GM20431 (cell line): ENCODE results near the gene TMEM272.

Experiments used
- in situ Hi-C: fragments of 300-500 bp; cut with MseI, MboI; formaldehyde crosslinking; loops from one replicate; pipeline ENCODE4 v1.15.0; 2020; ENCODE audit warnings: low sequenced_read_pairs; ENCODE audit not compliant: unreplicated experiment

TMEM272 gene

DNA sequence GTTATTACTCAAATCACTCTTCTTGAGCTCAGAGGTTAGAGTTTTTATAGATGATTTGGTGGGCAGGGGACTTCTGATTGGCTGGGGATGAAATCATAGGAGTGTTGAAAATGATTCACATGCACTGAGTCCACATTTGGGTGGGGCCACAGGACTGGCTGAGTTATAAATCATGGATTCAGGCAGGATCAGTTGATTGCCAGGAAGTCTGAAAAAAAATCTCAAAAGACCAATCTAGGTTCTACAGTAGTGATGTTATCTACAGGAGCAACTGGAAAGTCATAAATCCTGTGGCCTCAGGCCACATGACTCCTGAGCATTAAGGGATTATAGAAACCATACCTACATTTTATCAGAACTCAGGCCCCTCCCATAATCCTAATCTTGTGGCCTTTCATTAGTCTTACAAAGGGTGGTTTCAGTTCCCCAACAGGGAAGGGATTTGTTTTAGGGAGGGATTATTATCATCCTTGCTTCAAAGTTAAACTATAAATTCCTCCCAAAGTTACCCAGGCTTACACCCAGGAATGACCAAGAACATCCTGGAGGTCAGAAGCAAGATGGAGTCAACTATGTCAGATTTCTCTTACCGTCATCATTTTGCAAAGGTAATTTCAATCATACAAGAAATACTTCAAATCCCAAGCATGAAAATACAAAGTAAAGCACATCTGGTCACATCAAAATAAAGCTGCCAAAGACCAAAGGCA is 11.2 kb upstream of the TMEM272 start:
- in situ Hi-C loops: no loop called here

DNA sequence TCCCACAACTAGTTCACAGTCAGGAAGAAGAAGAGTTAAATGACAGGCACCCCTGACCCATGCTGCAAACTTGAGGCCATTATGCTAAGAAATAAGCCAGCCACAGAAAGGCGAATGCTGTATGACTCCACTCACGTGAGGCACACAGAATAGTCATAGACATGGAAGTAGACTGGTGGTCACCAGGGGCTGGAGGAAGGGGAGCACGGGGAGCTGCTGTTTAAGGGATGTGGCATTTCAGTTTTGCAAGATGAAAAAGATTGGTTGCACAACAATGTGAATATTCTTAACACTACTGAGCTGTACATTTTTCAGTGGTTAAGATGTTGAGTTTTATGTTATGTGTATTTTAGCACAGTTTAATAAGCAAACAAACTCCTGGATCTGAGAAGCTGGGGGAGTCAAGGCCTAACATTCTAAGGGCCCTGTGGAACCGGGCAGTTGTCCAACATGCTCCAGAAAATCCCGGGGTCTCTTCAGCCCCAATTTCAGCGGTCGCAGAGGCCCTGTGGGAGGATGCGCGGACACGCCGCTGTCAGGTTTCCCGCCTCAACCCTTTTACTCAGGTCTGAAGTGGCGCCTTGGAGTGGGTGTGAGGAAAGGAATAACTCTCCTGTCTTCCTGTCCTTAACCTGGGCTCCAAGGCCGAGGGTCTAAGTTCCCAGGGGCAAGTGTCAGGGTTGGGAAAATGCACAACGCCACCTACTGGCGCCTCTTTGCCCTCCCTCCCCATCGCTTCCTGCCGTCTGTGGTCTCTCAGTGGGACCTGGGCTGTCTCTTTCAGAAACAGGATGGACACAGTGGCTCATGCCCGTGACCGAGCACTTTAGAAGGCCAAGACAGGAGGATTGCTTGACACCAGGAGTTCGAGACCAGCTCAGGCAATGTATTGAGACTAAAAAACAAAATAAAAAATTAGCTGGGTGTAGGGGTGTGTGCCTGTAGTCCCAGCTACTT is 4.4 kb upstream of the TMEM272 start:
- in situ Hi-C loops: no loop called here

DNA sequence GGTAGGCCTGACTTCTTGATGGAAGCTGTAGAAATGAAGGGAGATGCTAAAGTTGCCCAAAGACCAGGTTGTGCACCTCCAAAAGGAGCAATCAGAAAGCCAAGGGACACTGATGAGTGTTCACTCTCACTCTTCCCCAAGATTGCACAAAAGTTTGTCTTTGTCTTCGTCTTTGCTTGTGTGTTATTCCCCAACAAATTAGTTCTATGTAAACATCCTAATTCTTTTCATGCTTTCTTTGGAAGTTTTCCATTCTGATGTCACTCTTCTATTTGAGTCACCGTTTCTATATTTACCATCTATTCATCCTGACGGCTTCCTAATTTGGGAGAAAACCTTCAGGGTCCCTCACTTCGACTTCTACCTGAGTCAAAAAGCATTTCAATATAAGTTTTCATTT is 3.7 kb upstream of the TMEM272 start:
- in situ Hi-C loops: no loop called here

DNA sequence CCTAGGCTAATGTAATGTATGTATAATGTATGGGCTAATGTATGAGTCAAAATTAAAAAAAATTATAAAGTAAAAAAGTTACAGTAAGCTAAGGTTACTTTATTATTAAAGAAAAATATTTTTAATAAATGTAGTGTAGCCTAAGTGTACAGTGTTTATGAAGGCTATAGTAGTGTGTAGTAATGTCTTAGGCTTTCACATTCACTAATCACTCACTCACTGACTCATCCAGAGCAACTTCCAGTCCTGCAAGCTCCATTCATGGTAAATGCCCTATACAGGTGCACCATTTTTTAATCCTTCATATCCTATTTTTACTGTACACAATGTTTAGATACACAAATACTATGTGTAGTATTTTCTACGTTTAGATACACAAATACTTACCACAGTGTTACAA is 1.8 kb upstream of the TMEM272 start:
- in situ Hi-C loops: no loop called here

DNA sequence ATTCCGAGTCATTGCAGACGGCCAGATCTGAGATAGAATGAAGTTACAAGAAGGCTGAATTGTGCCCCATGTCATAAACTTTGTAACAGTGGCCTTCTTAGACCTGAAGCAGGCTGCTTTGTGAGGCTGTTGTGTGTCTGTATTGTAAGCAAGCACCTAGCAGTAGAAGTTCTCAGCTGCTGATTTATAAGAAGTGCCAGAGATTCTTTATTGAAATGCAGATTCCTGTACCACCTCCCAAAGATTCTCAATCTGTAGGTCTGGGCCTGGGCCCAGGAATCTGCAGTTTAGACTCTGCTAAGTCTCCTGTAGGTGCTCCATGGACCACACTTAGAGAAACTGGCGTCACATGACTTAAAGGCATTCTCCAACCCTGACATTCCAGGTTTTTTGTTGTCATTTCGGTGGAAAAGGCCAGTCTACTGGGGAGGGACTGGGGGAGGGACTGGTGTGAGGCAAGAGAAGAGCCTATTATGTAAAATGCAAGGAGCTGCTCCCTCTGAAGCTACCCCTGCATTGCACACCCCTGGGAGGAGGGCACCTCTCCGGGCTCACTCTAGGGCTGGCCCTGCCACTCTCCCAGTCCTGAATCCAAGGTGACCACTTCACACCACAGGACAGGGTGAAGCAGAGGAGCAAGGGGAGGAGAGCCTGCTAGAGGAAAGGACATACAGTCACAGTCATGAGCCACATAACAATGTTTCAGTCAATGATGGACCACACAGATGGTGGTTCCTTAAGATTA is 769 bp upstream of the TMEM272 start:
- in situ Hi-C loops: no loop called here

DNA sequence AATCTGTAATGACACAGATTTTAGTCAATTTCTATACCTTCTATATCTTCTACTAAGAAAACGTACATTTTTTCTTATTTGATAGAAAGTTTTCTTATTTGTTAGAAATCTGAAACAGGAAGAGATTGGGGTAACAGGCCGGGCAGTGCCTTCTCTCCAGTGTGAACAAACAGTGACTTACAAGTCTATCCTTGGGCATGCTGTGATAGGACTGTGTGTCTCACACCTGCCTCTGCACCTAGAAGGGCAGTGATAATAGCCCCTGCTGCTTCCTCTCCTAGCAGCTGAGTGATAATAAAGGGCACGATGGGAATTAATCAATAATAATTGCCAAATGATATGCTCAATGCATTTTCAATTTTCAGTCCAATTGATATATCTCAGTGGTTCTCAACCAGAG is 1.4 kb downstream of the TMEM272 start:
- in situ Hi-C loops: no loop called here

DNA sequence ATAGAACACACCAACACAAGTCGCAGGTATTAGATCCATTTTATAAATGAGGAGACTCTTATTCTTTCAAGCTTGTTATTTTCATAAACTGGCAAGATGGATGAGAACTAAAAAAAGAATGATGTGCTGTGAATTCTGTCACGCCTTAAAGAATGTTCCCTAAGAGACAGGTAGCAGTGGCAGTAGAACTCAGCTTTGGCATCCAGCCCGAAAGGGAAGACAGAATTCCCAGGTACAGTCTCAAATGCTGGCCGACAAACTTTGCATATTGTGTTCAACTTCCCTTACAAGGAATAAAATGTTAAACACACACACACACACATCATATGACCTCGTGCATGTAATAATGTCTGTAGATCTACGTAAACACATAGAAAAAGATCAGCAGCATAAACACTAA is 3.2 kb downstream of the TMEM272 start:
- in situ Hi-C loops: no loop called here

DNA sequence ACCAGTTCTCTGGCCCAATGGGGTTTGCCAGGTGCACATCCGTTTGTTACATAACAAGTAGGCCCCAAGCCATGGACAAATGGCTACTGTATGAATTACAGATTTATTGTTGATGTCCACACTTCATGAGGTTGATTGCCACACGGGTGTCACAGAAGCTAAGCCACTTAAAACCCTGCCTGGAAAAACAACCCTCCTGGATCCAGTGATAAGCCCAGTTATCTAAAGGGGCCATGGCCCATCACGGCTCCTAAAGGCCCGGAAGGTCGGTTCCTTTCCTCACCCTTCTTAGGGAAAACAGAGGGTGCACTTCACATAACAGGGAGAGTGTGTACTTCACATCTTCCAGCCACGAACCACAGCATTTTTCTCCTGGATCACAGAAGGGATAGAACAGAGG is 4.1 kb downstream of the TMEM272 start:
- in situ Hi-C loops: no loop called here

DNA sequence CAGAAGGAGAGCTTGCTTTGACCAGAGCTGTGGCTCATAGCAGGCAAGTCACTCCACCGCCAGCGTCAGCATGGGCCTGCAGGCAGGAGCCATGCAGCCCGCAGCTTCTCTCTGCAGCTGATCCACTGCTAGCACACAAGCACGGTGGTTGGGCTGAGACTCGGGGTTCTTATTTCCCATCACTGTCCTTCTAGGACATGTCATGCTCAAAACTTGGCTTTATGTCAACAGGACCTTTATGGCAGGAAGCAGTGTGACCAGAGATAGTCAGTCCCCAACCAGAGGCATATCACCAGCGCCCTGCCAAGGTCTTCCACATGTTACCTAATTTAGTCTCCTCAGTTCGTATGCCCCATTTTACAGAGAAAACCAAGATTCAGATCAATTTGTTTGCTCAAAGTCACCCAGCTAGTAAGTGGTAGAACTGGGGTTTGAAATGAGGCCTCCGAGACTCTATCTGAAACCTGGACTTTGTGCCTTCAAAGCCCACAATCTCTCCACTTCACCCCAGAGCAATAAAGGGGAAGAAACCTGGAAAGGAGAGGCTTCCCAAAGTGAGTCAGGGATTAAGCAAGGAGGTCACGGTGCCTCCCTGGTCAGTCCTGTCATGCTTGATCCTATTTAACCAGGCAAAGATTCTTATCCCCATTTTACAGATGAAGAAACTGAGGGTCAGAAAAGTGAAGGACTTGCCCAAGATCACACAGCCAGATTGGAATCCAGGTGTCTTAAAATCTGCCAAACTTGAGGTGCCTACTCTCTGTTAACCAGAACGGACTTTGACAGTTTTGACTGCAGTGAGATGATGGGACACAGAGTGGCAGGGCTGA is 5.1 kb downstream of the TMEM272 start:
- in situ Hi-C loops: no loop called here

DNA sequence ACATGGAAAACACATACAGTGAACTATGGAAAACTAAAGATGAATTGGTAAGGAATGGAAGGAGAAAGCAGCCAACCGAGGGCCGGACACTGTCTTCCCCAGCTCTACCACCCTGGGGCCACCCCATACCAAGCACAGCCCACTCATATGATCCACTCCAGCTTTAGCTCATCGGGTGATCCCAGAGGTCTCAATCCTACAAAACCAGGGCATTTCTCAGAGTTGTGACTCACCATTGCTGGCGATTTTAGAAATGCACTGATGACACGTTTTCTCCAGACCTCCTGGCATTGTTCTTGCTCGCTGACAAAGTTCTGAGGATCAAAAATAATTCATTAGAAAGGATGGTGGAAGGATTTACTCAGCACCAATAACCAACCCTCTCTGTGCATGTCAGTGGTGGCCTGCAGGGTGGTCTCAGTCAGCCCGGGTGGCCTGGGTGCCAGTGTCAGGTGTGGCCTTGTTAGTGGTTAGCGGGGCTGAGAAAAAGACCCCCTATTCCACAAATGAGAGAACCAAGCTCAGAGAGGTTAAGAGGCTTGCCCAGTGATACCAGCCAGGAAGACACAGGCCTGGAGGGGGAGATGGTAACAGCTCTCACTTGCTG is 6.6 kb downstream of the TMEM272 start:
- in situ Hi-C loops: no loop called here

DNA sequence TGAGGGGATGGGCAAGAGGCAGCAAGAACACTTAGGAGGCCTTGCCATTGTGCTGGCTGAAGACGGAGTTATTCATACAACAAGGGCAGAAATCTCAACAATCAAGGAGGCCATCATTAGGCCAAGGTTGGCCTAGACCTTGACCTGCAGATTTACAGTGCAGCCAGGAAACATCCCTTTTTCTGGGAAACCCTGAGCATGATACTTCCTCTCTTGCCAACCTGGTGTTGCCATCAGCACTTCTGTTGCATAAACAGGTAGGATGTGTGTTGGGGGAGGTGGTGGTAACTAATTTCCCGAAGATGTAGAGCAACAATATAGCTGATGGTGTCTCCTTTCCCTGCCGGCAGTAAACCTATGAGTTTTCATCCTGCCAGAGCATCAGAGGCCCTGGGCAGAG is 8.0 kb downstream of the TMEM272 start:
- in situ Hi-C loops: no loop called here

DNA sequence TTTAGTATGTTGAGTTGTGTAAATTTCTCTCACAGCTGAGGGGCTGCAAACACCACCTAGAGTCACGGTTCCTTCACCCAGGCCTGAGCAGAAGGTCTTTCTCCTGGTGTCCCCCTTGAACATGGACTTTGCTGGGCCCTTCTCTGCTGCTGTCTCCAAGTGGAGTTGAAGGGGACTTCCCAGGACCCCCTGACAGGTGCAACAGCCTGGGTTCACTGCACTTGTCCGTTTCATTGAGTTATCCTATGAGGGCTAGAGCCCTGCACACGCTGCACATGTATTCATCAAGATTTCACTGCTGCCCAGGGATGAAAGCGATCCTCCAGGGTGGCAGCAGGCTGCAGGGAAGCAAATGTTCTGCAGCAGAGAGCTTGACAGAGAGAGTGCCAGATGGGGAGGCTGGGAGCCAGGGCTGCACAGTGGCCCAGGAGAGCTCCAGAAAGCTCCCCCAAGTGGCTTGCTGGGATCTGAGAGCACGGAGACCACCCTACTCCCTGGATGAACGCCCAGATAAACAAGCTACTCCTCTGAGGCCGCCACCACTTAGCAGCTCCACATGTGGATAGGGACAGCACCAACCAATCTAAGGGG is 10.3 kb downstream of the TMEM272 start:
- in situ Hi-C loops: no loop called here

DNA sequence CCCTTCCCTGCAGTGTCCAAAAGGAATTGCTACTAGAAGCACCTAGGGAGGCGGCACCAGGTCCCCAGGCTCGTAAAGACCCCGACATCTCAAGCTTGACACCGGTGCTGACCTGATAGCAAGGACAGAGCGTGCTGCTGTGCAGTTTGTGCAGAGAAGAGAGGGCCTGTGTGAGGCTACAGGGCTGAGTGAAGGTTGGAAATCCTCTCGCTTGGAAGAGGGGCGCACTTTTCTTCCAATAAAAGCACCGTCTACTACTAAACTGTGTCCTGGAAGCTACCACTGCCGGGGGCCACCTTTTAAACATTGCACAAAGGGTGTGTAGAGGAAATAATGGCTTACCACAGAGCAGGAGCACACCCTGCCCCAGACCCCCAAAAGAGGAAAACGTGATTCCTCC is 11.0 kb downstream of the TMEM272 start:
- in situ Hi-C loops: no loop called here

DNA sequence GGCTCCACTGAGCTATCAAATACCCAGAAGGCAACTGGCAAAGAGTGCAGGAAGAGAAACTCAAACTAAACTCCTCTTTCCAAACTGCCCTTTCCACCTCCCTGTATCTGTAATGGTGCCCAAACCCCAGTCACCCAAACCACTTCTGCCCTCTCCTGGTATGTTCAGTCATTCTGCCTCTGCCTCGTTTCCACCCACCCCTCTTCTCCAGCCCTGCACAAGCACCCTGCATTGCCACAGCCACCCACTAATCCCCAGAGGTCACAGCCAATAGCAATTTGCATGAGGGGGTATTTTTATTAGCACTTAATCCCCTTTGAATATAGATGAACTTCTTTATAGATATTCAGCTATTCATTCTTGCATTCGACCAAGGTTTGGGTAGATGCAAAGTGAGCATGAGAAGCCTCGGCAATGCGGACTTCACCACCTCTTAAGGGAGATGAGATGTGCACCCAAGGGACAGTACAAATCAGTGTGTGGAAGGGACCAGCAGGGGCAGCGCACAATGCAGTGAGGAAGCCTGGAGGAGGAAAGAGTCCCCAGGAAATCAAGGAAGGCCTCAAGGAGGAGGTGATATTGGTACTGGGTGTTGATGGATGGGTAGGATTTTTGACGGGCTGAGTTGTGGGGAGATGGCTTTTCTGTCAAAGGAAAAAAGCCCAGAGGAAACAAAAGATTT is 12.4 kb downstream of the TMEM272 start:
- in situ Hi-C loops: no loop called here

DNA sequence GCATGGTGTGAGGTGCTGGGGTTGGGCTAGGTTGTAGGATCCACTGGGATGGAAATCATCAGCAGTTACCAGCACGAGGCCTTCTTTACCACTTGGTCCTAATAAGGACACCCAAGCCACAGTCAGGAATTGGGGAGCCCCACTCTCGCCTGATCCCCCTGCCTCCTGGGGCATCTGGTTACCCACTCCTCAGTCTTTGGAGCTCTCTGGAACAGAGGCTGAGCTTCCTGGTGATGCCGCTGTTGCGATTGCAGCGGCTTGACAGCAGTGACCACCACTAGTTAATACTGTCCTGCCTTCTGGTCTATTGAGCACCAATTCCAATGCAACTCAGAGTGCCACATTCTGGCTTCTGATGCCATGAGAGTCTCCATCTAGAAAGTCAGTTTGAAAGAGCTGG is 13.5 kb downstream of the TMEM272 start:
- in situ Hi-C loops: no loop called here

DNA sequence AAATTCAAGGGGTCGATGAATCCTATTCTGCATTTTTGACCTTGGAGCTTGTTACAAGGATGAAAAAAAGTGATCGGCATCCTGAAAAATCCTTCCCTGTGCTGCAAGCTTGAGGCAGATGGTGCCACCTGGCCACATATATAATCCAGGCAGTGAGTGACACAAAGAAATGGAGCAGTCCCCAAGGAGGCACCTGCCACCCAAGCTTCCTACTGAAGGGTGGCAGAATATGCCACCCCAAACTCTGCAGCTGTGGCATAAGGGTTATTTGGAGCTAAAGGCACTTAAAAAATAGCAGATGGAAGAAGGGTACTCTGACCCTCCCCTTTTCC is 15.4 kb downstream of the TMEM272 start:
- in situ Hi-C loops: no loop called here

DNA sequence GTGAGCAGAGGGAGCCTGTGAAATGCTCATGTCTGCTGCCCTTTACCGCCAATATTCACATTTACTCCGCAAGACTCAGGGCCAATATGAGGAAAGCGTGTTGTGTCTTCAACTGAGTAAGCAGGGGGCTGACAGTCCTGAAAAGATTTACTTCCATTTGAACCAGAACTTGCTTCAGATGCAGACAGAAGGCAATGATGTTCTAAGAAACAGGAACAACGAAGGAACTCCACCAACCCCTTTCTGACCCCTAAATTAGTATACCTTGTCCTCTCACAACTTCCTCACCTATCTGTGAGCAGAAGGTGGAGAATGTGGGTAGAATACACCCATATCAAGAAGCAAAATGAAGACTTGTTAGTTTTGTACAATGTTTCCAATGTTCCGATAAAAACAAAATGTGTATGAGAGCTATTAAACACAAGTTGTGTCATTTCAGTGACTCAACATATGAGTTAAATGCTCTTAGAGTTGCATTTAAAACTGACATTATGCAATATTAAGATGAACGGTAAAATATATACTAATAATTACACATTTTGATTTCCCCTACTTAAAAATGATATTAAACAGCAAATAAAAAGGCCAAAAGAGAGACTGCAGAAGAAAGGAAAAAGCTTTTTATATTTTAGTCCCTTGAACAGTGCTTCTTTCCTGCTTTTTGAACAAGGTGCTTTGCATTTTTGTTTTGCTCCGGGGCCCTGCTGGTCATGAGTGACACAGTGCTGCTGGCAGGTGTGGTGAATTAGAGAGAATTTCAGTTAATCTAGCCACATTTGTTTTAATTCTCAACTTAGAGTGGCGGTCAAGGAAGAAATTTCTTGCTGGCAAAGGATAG is 16.0 kb downstream of the TMEM272 start:
- in situ Hi-C loops: no loop called here

DNA sequence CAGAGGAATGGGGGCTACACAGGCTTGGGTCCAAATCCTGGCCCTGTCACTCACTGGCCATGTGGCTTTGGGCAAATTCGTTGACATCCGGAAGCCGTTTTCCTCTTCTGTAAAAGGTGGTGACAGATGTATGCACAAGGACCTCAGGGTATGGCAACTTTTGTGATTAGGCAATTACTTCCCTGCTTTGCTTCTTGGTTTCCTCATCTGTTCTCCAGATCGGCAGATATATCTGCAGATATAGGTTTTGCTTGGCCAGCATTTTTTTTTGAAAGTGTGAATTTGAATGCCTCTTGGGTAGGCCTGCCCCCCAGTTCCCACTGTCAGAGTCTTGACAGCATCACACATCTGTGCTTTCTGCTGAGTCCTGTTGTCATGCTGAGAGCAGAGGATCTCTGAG is 17.7 kb downstream of the TMEM272 start:
- in situ Hi-C loops: no loop called here
